Tibial nerve (tissue), 4 donors: Measurements from ENCODE around the gene ZNF358. TPM values are rescaled to one million over a fixed set of nuclear protein-coding genes. Genes with fewer than 3 reads are reported as not detected.
A peak's percentile ranks its signal among the peaks of the same experiment; 100 is the strongest.

Experiments
- DNase-seq, 2 donors: peaks; one replicate each; pipeline ENCODE4 v3.0.0-alpha.2; 2019; ENCODE audit warnings: low spot score in 2 of 2
- H3K27ac ChIP-seq, 4 donors: fragments of 200-600 bp; sonication (generic) in 3 of 4; one replicate each; pipeline ENCODE4 v1.5.1; 2017 to 2019; ENCODE audit warnings: mild to moderate bottlenecking in 1 of 4
- H3K27me3 ChIP-seq, 2 donors: fragments of 200-600 bp; sonication (generic) in 1 of 2; one replicate each; pipeline versions ENCODE4 v1.5.1 to v1.6.0; 2017 to 2019
- H3K36me3 ChIP-seq, 3 donors: fragments of 200-600 bp; sonication (generic); one replicate each; pipeline ENCODE4 v1.5.1; 2018 to 2019
- H3K4me1 ChIP-seq, 4 donors: fragments of 200-600 bp; sonication (generic) in 3 of 4; one replicate each; pipeline ENCODE4 v1.5.1; 2017 to 2019
- H3K4me3 ChIP-seq, 4 donors: fragments of 200-600 bp; sonication (generic) in 3 of 4; one replicate each; pipeline ENCODE4 v1.5.1; 2017 to 2019; ENCODE audit warnings: mild to moderate bottlenecking in 1 of 4, moderate library complexity in 1 of 4
- H3K9me3 ChIP-seq, 4 donors: fragments of 200-600 bp; sonication (generic) in 3 of 4; one replicate each; pipeline ENCODE4 v1.5.1; 2017 to 2019
- EP300 ChIP-seq, 2 donors: sonication (generic); formaldehyde crosslinking; IDR thresholded peaks; one replicate each; pipeline ENCODE4 v1.6.1; 2017; ENCODE audit warnings: antibody characterized with exemption in 2 of 2, mild to moderate bottlenecking in 1 of 2
- POLR2A ChIP-seq, 2 donors: fragments of 450-650 bp; IDR thresholded peaks; one replicate each; pipeline ENCODE4 v1.6.1; 2017; ENCODE audit warnings: antibody characterized with exemption in 2 of 2, mild to moderate bottlenecking in 2 of 2, moderate library complexity in 2 of 2
- WGBS, 2 donors: methylation state at CpG; one replicate each; pipeline ENCODE4 v1.1.5; 2018; 5-methylcytosine and 5-hydroxymethylcytosine counted together
- total RNA-seq, 4 donors: library from RNA; depleted of rRNA; stranded (reverse); fragments of >200 nt; gene quantifications; one replicate each; pipeline ENCODE4 v1.1.0, GENCODE V29; 2016
- TF ChIP-seq, protein P1 (sequence below), 5 experiments: fragments of 200-600 bp in 3 of 5; fragments of 450-650 bp in 2 of 5; sonication (generic) in 3 of 5; IDR thresholded peaks; one replicate each; pipeline ENCODE4 v1.5.1; 2016 to 2019; ENCODE audit warnings: antibody characterized with exemption in 5 of 5, mild to moderate bottlenecking in 3 of 5, moderate library complexity in 2 of 5

The ZNF358 gene
- total RNA-seq, 4 donors from 2014 or later = 40.0 to 84.0 (median 69.2) TPM

- peak overlapping the region in 1 of 4 donors; percentile 49 for H3K27ac ChIP-seq
- H3K36me3 ChIP-seq = peaks cover 0 to 43% (median 0%) of the 10 kb centered on the region in 3 donors
- TF ChIP-seq EP300 (IDR thresholded peaks at IDR 0.05) (no peak), POLR2A (IDR thresholded peaks at IDR 0.05) (no peak)
- TF ChIP-seq, protein P1, sequence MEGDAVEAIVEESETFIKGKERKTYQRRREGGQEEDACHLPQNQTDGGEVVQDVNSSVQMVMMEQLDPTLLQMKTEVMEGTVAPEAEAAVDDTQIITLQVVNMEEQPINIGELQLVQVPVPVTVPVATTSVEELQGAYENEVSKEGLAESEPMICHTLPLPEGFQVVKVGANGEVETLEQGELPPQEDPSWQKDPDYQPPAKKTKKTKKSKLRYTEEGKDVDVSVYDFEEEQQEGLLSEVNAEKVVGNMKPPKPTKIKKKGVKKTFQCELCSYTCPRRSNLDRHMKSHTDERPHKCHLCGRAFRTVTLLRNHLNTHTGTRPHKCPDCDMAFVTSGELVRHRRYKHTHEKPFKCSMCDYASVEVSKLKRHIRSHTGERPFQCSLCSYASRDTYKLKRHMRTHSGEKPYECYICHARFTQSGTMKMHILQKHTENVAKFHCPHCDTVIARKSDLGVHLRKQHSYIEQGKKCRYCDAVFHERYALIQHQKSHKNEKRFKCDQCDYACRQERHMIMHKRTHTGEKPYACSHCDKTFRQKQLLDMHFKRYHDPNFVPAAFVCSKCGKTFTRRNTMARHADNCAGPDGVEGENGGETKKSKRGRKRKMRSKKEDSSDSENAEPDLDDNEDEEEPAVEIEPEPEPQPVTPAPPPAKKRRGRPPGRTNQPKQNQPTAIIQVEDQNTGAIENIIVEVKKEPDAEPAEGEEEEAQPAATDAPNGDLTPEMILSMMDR (IDR thresholded peaks at IDR 0.05) = no peak
- no peaks in the 10 kb centered on the region for H3K27me3 ChIP-seq
- no peak for DNase-seq
- H3K4me1 ChIP-seq = peaks cover 0 to 12% (median 0%) of the 10 kb centered on the region in 4 donors
- 70 to 74% methylated on average over 7 of the region's 7 CpGs for WGBS, 2 donors
- H3K9me3 ChIP-seq = no peaks in the 10 kb centered on the region
- H3K4me3 ChIP-seq = no peak overlapping the region
These were observed 35.0 kb upstream of the ZNF358 start for GRCh38 chr19:7480970-7481255.

- H3K36me3 ChIP-seq = peaks cover 0 to 36% (median 0%) of the 10 kb centered on the region in 3 donors
- no peaks in the 10 kb centered on the region for H3K27me3 ChIP-seq
- TF ChIP-seq, protein P1 (IDR thresholded peaks at IDR 0.05) = no peak
- TF ChIP-seq EP300 (IDR thresholded peaks at IDR 0.05) (no peak), POLR2A (IDR thresholded peaks at IDR 0.05) (no peak)
- no peak overlapping the region for H3K27ac ChIP-seq
- H3K9me3 ChIP-seq = no peaks in the 10 kb centered on the region
- DNase-seq = peak in 1 of 2 donors; percentile 19
- peaks cover 0 to 12% (median 0%) of the 10 kb centered on the region in 4 donors for H3K4me1 ChIP-seq
- WGBS, 2 donors = 22 to 27% methylated on average over 25 to 31 of the region's 37 CpGs
- no peak overlapping the region for H3K4me3 ChIP-seq
These were observed 33.1 kb upstream of the ZNF358 start for GRCh38 chr19:7482584-7483439.

- no peak for TF ChIP-seq POLR2A (IDR thresholded peaks at IDR 0.05)
- Histone ChIP-seq H3K4me1 (peaks cover 0 to 20% (median 0%) of the 10 kb centered on the region in 4 donors), H3K4me3 (no peak overlapping the region), H3K27ac (no peak overlapping the region), H3K9me3 (no peaks in the 10 kb centered on the region), H3K36me3 (peaks cover 0 to 32% (median 0%) of the 10 kb centered on the region in 3 donors), H3K27me3 (no peaks in the 10 kb centered on the region)
- DNase-seq = no peak
- 78 to 85% methylated on average over 17 of the region's 17 CpGs for WGBS, 2 donors
These were observed 32.1 kb upstream of the ZNF358 start for GRCh38 chr19:7483720-7484201.

GRCh38 chr19:7486923-7487322, 29.0 kb upstream of the ZNF358 start:
- H3K36me3 ChIP-seq = peaks cover 0 to 20% (median 0%) of the 10 kb centered on the region in 3 donors
- no peak for TF ChIP-seq POLR2A (IDR thresholded peaks at IDR 0.05)
- TF ChIP-seq, protein P1 (IDR thresholded peaks at IDR 0.05) = no peak
- TF ChIP-seq EP300 (IDR thresholded peaks at IDR 0.05) = no peak
- 76 to 77% methylated on average over 2 of the region's 2 CpGs for WGBS, 2 donors
- no peaks in the 10 kb centered on the region for H3K27me3 ChIP-seq
- no peak for DNase-seq
- H3K4me3 ChIP-seq = no peak overlapping the region
- H3K27ac ChIP-seq = no peak overlapping the region
- H3K4me1 ChIP-seq = peaks cover 0 to 26% (median 4%) of the 10 kb centered on the region in 4 donors
- H3K9me3 ChIP-seq = no peaks in the 10 kb centered on the region

DNA sequence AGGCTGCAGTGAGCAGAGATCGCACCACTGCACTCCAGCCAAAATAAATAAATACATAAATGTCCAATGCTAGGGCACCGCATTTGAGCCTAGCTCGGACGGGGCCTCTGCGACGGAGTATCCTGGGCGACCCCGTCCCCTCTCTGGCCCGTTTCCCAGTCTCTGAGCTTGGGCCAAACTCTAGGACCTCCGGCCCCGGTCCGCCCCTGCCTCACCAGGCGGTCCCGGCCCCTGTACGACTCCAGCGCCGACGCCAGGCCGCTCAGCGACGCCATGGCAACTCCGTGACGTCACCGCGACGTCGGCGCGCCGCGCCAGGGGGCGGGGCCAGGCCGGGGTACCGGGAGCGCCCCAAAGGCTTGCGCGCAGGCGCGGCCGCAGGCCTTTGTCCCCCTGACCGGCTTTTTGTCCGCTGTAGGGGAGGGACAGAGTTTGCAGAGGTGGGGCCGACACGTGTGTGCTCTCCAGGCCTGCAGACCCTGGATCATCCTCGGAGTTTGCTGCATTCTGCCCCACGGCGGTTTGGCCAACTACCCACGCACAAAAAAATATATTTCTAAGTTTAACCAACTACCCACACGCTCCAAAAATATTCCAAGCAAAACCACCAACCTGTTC, 27.1 kb upstream of the ZNF358 start, which contains the start of gene PEX11G:
TSS of gene PEX11G (minus strand) at position 300 of the 618 bp plus-strand sequence. CDS start at position 275, 25 bp downstream.
- Histone ChIP-seq H3K27ac (peak within 1 kb of the TSS; percentile 74 to 97 (median 92)), H3K27me3 (no peaks in the 10 kb centered on the region), H3K4me1 (peaks cover 0 to 19% (median 6%) of the 10 kb centered on the region in 4 donors), H3K36me3 (peaks cover 0 to 17% (median 0%) of the 10 kb centered on the region in 3 donors), H3K4me3 (peak within 1 kb of the TSS; percentile 50 to 76 (median 66)), H3K9me3 (no peaks in the 10 kb centered on the region)
- 1% methylated on average over 20 to 47 of the region's 49 CpGs for WGBS, 2 donors
- peak; percentile 75 to 86 for DNase-seq
- TF ChIP-seq POLR2A (IDR thresholded peaks at IDR 0.05) (peak; percentile 64 to 79), EP300 (IDR thresholded peaks at IDR 0.05) (peak; percentile 32 to 86)
- TF ChIP-seq, protein P1 (IDR thresholded peaks at IDR 0.05) = peak in 2 of 5 experiments; percentile 22 to 41
